Measurements from ENCODE around the gene NUDT11.
"Not testable (repeated sequence)": the region's sequence is repeated elsewhere in the genome, so short reads cannot be mapped to it uniquely, and the experiment has no call there.

The NUDT11 gene

DNA sequence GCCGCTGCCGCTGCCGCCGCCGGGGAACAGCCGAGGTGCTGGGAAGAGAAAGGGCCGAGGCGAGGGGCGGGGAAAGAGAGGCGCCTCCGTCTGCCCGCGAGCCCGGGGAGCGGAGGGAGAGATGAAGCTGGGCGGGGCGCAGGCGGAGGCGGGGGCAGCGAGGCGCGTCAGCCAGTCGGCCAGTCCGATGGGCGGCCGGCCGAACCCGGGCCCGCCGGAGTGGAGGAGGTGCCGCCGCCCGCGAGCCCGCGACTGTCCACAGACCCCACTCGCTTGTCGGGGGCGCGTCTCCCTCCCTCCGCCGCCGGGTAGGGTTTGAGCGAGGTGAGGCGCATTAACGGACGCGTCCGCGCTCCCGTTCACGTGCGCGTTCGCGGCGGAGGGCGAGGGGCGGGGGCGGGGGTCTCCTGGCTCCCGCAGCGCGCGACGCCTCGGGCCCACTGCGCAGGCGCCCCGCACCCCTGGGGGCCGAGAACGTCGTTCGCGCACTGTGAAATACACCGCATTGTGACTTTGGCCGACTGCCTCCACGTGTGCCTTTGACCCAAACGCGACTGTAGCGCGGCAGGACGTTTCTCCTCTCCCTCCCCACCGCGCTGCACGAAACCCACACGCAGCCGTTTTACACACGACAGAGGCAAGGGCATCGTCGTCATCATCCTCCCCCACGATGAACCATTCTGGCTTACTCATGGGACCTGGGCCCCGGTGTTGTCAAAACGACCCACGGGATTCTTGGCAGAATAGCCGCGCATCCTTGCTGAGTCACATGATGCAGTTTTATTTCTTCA, at the start of gene NUDT11:
NUDT11 (minus strand) TSS at position 92 of the 791 bp plus-strand sequence. CDS start 148 bp downstream, outside the sequence.
- peak; percentile 38 for DNase-seq

DNA sequence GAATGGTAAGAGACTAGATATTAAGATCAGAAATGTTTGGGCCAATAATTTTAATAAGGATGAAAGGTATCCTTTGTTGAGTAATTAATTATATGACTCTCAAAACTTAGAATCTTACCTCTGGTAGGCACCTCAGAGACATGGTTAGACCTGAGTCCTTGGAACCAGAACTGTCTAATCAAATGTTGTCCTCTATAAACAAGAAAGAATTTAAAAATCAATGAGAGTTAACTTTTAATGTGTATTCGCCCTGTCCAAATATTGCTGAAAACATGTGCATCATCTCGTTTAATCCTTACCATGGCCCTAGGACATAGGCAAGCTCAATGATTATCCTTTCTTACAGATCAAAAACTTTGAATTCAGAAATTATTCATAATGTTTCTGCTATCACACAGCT, 24.0 kb upstream of the NUDT11 start:
- DNase-seq, result no peak

DNA sequence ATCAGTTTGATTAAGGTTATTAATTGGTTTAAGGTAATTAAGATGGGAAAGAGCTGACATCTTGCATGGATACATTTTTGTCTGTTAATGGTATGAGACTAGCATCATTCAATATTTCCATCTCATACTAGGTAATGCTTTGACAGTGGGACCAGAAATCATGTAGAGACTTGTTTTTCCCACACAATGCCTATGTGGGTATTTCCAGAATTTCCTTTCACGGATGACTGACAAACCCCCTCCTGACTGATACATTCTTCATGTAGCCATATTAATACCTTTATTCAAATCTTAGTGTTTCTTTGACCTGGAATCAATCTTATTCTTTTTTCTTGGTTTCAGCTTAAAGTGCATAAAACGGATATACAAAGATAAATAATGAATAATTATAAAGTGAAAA, 22.7 kb upstream of the NUDT11 start:
- not testable (repeated sequence) for DNase-seq

DNA sequence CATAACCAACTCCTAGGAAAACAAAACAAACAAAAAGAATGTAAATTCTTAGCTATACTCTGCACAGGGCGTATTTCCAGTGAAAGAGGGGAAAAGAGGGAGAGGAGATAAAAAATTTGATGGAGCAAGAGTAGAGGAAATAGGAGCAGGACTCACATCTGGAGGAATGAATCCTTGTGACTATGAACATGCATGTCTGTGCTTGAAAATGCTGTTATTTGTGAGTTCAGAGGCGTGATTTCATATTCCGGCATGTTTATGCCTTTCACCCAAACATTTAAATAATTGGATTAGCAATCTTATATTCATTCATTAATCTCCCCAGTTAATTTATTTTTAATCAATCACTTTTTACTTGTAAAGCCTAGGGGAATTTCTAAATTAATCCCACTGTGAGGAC, 11.2 kb upstream of the NUDT11 start:
- no peak for DNase-seq

DNA sequence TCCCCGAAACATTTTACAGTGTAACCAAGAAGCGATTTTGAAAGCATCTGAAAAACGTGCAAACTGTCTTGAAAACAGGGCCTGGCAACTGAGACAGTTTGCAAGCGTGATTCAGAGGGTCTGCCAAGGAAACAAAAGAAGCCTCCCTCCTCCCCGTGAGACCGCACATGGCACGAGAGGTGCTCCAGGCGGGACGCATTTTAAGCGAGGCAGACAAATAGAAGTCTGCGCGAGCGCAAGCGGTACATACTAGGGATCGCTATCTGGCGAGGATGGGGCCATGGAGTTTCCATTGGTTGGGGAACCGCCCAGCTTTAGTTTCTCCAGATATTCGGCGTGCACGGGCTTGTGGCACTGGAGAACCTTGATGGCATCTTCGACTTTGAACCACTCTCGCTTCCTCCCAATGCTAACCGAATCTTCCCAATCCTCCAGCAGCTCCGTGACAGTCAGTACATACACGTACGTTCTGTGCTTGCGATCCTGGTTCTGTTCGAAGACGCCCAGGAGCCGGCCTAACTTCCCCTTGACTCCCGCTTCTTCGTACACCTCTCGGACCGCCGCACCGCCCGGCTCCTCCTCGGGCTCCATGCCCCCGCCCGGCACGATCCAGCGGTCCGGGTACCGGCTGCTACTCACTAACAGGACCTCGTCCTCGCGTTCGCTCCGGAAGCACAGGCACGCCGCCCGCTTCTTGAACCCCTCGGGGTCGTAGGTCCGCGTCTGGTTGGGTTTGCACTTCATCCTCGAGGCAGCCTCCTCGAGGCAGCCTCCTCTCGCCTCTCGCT, 497 bp downstream of the NUDT11 start:
- DNase-seq, result not testable (repeated sequence)

DNA sequence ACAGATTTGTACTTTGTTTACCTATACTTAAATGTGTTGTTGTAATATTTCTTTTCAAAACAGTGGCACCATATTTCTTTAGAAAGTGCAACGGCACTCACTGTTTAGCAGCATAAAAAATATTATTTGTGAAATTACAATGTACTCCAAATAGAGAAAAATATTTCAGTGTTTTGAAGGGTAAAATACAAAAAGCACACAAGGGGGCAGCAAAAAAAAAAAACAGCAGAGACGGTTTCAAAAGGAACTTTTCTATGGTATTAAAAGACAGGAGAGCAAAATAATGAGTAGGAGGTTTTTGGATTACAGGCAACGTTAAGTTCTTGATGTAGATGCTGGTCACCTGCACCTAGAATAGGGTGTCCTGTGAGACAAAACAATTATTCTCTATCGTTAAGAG, 2.0 kb downstream of the NUDT11 start:
- DNase-seq, result no peak

DNA sequence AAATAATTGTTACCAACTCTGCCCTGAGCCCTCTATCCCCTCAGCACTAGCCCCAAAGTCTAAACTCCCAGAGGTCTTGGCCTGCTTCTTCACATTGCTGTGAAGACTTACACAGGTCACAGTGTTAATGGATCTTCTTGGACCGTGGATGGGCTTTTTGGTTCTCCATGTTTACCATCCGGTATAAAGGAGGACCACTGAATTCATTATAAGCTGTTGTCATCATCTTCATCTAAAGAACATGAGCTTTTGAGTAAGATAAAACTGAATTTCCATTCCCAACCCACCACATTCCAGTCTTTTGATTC, 8.5 kb downstream of the NUDT11 start:
- DNase-seq, result no peak

DNA sequence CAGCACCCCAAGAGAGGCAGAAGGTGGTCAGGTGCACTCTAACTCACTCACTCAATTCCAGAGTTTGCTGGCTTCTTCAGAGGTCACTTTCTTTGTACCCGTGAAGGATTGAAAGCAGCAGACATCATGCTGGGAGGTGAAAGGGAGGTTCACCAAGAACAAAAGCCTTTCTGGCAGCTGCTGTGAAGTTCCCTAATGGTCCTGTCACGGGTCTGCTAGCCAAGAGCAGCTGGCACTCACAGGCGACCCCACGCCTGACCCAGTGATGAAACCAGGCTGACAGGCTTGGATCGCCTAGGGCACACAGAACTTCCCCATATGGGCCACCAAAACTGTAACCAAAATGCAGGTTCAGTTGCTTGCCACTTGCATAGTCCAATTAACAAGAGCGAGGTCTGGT, 11.8 kb downstream of the NUDT11 start:
- DNase-seq, result no peak

DNA sequence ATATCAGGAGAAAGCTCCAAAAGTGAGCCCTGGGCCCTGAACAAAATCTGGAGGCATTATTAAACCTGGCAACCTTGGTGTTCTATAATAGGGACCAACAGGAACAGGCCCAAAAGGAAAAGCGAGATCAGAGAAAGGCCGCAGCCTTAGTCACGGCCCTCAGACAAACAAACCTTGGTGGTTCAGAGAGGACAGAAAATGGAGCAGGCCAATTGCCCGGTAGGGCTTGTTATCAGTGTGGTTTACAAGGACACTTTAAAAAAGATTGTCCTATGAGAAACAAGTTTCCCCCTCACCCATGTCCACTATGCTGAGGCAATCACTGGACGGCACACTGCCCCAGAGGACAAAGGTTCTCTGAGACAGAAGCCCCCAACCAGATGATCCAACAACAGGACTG, 14.0 kb downstream of the NUDT11 start:
- DNase-seq, result not testable (repeated sequence)

DNA sequence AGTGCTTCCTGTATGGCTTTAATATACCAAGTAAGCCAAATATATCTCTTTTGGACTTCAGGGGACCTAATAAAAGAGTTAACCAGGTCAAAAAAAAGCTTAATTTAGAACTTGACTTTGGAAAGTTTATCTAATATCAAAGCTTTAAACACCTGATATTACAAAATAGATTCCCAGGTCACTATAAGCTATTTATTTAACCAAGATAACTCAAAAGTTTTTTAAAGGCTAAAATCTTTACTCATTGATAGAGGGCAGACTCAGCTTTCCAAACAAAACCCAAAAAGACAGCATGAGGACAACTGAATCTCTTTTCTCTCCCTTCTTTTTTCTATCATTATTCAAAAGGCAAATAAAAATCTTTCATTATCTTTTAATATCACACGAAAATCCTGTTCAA, 19.5 kb downstream of the NUDT11 start:
- DNase-seq, result no peak

DNA sequence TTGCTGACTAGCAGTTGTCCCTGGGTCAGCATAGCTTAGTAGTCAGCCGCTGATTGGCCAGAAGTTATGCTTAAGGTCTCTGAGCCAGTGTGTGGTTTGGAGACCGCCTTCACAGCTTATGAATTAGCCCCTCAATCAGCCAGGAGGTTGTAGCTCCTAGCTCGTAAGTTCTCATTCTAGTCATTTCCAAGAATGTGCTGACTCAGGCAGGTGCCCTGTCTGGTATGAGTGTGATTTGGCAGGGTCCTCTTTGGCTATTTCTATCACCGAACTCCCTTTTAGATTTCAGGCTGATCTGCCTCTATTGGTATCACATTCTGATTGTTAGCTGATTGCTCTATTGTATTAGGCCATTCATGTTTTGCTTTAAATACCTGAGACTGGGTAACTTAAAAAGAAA, 33.1 kb downstream of the NUDT11 start:
- DNase-seq, result no peak

DNA sequence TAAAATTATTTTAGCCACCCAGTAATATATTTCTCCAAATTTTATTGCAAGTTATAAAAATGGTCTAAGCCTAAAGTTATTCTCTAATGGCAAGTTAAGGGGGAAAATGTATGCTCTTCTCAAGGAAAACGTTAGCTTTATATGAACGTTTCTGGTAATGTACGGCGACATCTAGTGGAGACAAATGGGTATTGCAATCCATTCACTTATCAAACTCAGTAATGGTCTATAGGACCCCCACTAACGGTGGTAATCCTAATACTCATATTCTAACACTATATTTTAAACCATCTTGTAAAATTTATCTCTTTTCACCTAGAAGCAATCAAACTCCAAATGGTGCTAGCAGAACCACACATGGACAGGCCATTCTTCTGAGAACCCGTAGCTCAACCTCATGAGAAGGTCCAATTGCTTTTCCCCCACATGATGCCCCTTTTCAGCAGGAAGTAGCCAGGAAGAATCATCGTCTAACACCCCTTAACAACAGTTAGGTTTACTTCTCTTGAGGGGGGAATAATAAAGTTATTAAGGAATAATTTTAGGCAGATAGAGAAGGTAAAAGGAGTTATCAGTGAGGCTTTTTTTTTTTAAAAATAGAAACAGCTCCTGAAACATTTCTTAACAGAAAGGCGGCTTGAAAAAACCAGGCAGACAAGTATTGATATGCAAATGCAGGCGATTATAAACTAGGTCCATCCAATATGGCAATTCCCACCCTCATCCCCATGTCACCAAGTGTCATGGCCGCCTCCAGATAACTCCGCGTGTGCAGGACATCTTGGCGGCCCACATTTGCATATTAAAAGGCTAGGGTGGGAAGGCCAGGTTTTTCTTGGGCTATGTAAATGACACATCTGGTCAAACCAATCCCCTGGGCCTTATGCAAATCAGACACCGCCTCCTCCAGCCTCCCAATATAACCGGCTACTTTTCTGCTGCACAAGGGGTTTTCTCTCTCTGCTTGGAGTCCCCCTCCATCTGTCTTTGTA, 35.0 kb downstream of the NUDT11 start:
- no peak for DNase-seq

DNA sequence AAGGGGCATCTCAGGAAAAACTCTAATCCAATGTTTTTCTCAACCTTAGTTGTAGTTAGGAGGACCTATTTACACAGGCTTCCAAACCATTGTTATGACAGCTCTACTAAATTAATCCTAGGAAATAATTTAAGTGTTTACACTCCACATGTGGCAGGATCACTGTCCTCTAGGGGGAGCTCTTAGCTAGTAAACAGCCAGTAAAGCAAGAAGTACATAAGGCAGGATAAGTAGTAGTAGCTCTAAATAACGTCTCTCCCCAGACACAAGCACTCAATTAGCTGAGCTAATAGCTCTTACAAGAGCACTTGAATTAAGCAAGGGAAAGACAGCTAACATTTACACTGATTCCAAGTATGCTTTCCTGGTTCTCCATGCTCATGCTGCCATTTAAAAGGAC, 37.3 kb downstream of the NUDT11 start:
- DNase-seq, result no peak

DNA sequence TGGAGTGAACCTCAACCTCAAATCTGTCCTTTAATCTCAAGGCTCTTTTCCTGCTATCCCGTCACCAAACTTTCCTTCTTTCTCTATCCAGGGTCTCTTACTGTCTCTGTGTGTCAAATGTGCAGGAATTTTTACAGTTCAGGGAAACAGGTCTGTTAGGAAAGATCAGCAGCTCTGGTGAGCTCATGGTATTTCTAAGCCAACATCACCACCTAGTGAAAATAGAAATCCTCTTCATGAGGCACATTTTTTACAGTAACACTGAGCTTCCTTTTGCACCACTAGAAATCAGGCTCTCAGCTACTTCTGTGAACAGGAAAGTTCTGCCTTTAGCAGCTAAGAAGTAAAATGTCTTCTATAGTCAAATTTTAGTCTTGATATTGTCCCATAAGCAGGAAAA, 39.6 kb downstream of the NUDT11 start:
- DNase-seq, result no peak

DNA sequence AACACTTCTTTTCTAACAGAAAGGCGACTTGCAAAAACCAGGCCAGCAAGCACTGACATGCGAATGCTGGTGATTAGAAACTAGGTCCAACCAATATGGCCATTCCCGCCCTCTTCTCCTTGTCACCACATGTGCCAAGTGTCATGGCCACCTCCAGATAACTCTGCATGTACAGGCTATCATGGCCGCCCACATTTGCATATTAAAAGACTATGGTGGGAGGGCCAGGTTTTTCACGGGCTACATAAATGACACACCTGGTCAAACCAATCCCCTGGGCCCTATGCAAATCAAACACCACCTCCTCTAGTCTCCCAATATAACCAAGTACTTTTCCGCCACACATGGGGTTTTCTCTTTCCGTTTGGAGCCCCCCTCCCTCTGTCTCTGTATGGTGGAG, 40.1 kb downstream of the NUDT11 start:
- DNase-seq, result no peak

DNA sequence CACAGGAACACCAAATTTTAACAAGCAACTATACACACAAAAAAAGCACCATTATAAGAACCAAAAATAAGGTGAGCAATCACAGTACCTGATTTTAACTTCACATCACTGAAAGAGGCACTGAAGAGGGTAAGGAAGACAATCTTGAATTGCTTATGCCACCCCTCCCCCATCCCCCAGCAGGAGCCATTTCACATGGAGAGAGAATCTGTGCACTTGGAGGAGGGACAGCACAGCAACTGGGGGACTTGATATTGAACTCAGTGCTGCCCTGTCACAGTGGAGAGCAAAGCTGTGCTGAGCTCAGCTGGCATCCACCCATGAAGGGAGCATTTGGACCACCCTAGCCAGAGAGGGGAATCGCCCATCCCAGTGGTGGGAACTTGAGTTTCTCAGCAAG, 56.0 kb downstream of the NUDT11 start:
- DNase-seq, result no peak

Data from activated T-cell treated with anti-CD3 and anti-CD28 coated beads, Interleukin-2, amount 50 U/mL, for 1 hour (primary cell).